SKM-1 (cell line): ENCODE measurements around the gene CBLN1.

Experiments used
- DNase-seq: peaks from one replicate; lab custom pipeline; 2025; ENCODE audit not compliant: unreplicated experiment; lab: John Stamatoyannopoulos, UW

CBLN1 gene

DNA sequence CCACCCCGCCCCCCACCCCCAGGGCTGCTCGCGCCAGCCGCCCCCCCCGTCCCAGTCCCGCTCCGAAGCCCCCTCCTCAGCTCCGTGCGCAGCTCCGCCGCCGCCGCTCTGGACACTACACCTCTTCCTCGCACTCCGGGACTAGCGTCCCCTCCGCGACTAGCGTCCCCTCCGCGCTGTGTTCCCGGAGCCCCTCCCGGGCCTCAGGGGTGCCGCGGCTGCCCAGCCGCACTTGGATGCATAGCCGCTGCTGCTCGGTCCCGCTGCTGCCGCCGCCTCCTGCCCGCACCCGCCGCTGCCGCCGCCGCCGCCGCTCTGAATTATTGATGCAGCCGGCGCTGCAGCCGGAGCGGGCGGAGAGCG lies at the start of gene CBLN1:
Gene CBLN1 (minus strand): TSS at position 359 of the 363 bp plus-strand sequence. CDS start 373 bp downstream, outside the sequence.
- DNase-seq, result no peak

- DNase-seq, result no peak
Observed at GRCh38 chr16:49330562-49331201, 49.0 kb upstream of the CBLN1 start.

DNA sequence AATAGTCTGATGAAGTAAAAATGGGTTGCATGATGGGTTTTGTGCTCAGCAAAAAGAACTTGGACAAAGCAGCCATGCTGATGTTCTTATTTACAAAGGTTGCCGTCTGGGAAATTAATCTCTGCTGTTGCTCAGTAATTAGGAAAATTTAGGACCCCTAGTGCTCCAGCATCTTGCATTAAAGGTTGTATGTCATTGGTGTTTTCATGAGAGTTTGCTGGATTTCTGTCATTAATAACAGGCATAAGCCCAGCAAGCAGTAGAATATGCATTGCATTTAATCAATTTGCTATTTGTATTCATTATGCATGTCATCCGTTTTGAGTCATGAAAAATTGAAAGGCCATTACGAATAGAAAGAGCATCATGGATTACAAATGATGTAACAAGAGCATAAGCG lies 46.7 kb upstream of the CBLN1 start:
- DNase-seq, result no peak

GRCh38 chr16:49327466-49327865 lies 45.8 kb upstream of the CBLN1 start:
- no peak for DNase-seq

DNA sequence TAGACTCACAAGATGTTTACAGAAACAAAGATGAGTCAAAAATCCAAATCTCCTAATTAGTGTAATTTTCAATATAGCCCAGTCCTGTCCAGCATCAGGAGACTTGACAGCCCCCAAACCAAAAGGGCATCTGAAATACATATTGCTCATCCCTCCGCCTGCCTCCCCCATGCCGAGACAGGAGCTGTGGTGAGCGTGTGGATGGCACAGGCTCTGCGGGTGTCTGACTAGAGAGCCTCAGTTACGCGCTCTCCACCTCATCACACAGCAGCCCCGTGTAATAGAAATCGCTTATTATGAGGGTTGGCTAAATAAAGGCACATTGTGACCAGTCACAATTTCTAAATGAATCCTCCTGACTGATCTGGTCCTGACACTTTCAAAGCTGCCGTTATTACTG lies 43.1 kb upstream of the CBLN1 start:
- DNase-seq, result no peak

- no peak for DNase-seq
Observed at GRCh38 chr16:49315602-49316001, 34.0 kb upstream of the CBLN1 start.

DNA sequence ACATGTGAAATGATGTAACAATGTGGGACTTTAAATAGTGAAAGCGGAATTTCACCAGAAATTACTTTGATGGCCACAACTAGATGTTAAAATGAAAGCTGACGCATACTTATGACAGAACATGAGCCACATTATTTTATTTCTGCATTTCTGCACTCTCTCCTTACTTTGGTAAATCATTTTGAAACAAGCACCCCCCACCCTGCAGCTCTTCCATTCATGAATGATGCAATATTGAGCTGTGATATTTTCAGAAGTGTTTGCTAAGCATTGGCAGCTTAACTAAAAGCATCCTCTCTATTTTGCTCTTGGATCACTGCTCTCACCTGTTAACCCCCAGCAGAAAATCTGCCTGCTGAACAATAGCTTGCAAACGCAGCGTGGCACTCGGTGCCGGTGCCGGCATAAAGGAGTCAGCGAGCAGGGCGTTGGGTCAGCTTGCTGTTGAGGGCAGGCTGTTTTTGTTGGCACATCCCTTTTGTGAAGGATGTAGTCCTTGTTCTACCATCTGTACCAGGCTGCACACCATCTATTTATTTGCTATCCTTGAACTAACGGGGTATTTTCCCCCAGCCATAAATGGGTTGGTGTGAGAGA lies 30.8 kb upstream of the CBLN1 start:
- DNase-seq, result no peak

DNA sequence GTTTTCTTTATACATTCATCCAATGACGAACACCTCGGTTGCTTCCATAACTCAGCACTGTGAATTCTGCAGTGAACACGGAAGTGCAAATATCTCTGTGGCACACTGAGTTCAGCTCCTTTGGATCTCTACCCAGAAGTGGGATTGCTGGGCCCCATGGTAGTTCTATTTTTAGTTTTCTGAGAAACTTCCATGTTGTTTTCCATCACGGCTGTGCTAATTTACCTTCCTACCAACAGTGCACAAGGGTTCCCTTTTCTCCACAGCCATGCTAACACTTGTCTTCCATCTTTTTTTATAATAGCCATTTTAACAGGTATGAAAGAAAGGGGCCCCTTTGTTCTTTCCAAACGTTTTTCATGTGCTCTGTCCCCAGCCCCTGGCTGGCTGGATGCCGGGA lies 30.2 kb upstream of the CBLN1 start:
- no peak for DNase-seq

DNA sequence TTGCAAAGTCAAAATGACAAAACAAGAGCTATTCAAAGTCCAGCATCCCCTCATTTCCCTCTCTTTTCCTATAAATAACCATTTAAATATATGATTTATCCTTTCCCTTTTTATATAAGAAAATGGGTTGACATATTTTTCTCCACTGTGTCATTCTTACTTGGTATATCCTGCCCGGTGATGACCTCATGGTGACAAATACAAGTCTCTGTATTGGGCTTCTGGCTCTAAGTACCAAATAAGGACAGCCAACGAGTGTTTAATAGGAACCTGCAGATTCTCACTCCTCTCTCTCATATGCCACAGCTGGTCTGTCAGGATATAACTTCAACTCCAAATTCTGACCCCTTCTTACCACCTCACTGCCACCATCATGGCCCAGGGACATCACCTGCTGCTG lies 25.5 kb upstream of the CBLN1 start:
- no peak for DNase-seq

DNA sequence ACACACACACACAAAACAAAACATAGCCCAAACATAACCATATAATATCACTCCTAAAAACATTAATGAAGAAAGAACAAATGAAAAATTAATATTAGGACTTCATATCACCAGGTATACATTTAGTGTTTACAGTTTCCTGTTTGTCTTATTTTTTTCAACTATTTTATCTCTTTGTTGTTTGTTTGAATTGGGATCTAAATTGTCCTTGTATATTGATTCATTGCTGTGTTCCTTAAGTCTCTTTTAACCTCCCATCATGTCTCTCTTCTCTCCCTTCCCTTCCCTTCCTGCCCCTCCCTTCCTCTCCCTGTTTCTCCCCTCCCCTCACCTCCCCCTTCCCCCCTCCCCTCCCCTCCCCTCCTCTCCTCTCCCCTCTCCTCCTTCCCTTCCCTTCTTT lies 23.8 kb upstream of the CBLN1 start:
- DNase-seq, result no peak

DNA sequence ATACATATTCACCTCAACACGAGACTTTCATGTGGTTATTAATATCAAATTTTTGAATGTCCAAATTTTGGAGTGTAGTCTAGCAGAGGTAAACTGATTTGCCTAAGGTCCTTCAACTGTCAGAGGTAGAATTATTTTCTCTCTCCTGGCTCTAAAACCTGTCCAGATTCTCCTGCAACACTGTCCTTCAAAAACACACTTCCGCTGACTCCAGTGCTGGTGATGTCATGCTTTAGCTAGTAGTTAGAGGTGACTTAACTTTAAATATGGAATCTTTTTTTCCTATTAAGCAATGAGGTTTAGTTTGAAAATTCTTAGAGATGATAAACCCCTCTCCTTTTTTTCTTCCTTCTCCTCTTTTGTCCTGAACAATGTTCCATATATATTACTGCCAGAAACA lies 10.8 kb upstream of the CBLN1 start:
- no peak for DNase-seq

DNA sequence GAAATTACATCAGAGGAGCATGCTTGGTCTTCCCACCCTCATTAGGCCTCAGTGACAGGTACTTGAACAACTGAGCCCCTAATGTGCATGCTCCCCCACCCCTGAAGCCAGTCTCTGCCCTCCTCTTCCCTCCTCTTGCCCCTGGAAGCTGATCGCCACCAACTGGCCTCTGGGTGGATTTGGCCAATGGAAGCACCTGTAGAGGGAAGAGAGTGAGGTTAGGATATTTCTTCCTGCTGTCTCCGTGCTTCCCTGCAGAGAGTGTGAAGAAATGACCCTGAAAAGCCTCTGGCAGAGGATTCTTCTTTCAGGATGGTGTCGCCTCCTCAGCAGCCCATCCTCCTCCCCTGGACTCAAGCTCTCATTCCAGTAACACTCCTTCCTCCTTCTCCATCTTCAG lies 5.9 kb upstream of the CBLN1 start:
- DNase-seq, result no peak

DNA sequence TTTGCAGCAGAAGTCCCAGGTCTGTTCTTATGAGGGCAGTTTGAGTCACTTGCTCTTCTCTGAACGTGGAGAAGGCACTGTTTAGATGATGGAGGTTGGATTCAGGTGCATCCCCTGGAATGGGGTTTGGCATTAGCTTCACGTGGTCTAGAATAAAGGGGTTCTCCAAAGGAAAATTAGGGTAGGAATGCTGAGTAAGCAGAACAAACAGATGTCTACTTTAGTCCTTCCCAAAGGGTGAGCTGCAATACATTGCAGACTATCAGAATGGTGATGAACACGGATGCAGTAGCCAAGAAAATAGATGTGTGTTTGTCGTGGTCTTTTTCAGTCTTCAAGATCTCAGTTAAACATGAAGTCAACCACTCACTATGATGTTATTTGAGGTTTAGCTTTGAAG lies 3.3 kb upstream of the CBLN1 start:
- no peak for DNase-seq

DNA sequence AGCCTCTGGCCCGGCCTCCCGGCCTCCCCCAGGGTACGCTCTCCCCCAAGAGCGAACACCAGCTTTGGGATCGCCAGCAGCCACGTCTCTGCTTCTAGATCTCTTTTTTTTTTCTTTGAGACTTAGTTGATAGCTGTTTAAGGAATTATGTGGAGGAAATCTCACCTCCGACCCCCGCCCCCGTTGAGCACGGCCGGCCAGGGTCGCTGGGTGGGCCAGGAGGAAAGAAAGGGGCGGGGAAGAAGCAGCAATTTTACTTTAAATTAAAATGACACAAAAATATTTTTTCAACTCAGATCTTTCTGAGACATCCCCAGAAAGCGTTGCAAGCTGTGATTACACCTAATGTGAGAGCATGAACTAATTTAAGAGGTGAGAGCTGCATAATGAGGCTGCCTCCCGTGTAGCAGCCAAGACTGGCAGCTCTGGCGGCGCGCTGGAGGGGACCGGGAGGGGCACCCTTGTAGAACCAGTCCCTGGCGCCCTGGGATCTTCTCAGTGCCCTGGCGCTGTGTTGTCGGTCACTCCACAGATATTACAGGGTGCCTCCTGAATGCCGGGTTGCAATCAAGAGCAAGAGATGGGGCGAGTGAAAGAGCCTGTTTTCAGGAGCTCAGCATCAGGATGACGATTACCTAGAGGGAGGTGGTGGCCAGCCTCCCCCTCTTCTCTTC lies 1.9 kb upstream of the CBLN1 start:
- DNase-seq, result no peak

GRCh38 chr16:49282690-49283375 lies 1.2 kb upstream of the CBLN1 start:
- no peak for DNase-seq

DNA sequence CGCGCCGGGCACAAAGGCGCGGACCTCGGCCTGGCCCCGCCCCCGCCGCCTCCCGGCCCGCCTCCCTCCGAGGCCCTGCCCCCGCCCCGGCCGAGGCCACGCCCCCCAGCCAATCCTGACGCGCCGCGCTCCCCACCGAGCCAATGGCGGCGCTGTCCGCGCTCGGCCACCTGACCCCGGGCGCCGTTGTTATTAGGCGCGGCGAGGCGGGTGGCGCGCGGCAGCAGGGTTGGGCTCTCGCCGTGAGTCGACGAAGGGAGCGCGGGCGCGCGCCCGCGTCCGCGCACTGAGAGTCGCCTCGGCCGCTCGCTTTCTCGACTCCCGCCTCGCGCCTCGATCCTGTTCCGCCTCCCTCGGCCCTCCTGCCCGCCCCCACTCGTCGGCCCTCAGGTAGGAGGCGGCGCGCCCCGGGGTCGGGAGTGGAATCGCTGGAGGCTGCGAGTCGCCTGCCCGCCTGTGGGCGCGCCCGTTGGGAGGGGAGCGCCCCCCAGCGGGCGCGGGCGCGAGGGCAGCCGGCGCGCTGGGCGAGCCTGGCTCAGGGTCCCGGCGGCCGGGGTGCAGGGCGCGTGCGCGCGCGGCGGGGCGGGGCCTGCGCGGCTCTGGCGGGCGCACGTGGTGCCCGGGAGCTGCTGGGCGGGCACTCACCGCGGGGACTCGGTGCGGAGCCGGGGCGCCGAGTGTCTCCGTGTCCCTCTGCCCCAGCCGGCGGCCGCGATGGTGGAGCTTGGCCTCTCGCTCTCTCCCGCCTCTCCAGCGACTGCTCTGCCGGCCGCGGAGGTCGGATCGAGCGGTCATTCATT lies 405 bp upstream of the CBLN1 start:
- DNase-seq, result no peak

DNA sequence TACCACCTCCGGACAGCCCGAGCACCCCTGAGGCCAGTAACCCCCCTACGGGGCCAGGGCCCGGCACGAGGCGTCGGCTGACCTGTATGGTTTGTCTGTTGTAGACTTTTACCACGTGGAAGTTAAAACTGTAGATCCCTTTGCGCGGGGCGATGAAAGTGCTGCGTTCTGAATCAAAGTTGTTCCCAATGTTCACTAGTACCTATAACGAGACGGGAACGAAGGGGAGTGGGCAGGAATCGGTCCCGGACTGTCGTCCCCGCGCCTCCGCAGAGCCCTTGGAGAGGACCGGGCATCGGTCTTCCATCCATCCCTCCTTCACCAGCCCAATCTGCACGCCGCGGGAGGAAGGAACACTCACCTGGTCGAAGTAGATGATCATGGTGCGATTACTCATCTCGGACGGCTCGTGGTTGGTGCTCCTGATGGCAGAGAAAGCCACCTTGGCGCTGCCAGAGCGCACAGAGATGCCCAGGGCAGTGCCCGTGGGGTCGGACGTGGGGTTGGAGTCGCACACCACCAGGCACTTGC lies 732 bp downstream of the CBLN1 start:
- DNase-seq, result no peak

DNA sequence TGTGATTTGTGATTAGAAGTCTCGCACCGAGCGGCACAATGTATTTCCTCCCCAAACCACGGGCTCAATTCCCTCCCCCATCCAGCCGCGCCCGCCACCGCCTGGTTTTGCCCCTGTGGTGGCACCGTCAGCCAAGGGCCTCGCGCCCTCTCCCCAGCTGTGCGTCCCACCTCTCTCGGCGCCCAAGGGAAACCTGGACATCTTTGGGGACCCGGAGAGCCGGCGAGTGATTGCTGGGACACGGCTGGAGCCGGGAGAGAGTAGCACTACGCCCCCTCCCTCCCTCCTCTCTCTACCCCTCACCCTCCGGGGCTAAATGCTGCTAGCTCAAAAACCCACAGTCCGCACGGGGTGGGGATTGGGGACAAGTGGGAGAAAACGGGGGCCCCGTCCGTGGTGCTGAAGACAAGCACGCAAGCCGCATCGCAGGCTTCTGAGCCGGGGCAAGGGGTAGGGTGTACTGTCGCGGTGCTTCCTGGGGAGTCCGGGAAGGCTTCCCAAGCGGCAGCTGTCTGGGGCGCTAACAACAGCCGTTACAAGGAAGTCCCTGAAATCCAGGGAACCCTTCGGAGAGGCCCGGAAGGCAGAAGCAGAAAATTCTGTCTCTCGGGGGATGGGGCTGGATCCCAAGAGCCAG lies 1.4 kb downstream of the CBLN1 start:
- DNase-seq, result no peak

GRCh38 chr16:49278944-49279725 lies 2.5 kb downstream of the CBLN1 start:
- DNase-seq, result no peak

DNA sequence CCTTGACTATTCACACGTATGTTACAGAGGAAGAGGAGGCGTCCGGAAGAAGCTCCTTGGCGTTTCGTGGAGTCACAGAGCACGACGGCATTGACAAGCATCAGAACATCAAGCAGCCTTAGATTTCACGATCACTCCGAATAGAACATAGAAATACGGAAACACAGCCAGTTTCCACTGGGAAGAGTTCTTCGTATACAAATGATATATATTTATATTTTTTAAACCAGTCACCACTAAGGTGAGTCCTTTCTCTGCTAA lies 3.1 kb downstream of the CBLN1 start:
- no peak for DNase-seq
